SK-N-MC (cell line): Measurements from ENCODE around the gene ROPN1B.

ENCODE experiments used
- EZH2 ChIP-seq: fragments of 200-600 bp; sonication (generic); IDR thresholded peaks from one replicate; pipeline ENCODE4 v1.6.1; 2017; ENCODE audit warnings: antibody characterized with exemption
- FOXP2 ChIP-seq: optimal IDR thresholded peaks from 2 replicates; pipeline ENCODE3; 2011; ENCODE audit warnings: mild to moderate bottlenecking, moderate library complexity; ENCODE audit not compliant: insufficient read depth; ENCODE audit errors: extremely low read length, control extremely low read depth
- POLR2AphosphoS5 ChIP-seq: IDR thresholded peaks from 2 replicates; pipeline ENCODE4 v1.6.1; 2012; ENCODE audit warnings: mild to moderate bottlenecking, low read depth, low read length, borderline replicate concordance

DNA sequence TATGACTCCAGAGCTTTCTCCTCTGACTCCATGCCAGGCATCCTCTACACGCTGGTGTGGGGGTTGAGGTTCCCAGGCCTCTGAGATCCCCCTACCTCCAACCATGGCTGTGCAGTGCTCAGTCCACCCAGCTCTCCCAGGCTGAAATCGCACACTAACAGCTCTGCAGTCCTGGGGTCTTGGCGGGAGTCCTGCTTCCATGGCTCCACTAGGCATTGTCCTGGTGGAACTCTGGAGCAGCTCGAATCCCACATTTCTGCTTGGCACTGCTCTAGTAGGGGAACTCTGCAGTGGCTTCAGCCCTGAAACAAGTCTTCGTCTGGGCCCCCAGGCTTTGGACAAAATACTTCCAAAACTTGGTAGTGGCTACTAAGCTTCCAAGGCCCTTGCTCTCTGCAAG lies 50.7 kb downstream of the ROPN1B start:
- no peak for TF ChIP-seq POLR2AphosphoS5
- no peak for TF ChIP-seq EZH2
- TF ChIP-seq FOXP2, result no peak
